NT2/D1 (cell line): Measurements from ENCODE around the gene CHRNA3.

ENCODE experiments used
- SUZ12 ChIP-seq: IDR thresholded peaks from 2 replicates; pipeline ENCODE4 v1.6.1; 2011; ENCODE audit not compliant: insufficient read length, insufficient read depth; ENCODE audit errors: extremely low read depth
- YY1 ChIP-seq: IDR thresholded peaks from 2 replicates; pipeline ENCODE4 v1.6.1; 2011; ENCODE audit not compliant: insufficient read length, insufficient read depth
- ZNF274 ChIP-seq: IDR thresholded peaks from 2 replicates; pipeline ENCODE4 v1.6.1; 2011; ENCODE audit warnings: mild to moderate bottlenecking, low read depth, low read length

- no peak for TF ChIP-seq SUZ12
- TF ChIP-seq YY1 = no peak
- no peak for TF ChIP-seq ZNF274
Measured at GRCh38 chr15:78621810-78622402, 1.1 kb upstream of the CHRNA3 start.
